ENCODE results near the gene RUNDC3A. TPM values are rescaled to one million over a fixed set of nuclear protein-coding genes. Genes with fewer than 3 reads are reported as not detected.
"Not testable (repeated sequence)": the region's sequence is repeated elsewhere in the genome, so short reads cannot be mapped to it uniquely, and the experiment has no call there.

Gene RUNDC3A
- total RNA-seq, 1 experiment from 2014 or later = 5.2 TPM

DNA sequence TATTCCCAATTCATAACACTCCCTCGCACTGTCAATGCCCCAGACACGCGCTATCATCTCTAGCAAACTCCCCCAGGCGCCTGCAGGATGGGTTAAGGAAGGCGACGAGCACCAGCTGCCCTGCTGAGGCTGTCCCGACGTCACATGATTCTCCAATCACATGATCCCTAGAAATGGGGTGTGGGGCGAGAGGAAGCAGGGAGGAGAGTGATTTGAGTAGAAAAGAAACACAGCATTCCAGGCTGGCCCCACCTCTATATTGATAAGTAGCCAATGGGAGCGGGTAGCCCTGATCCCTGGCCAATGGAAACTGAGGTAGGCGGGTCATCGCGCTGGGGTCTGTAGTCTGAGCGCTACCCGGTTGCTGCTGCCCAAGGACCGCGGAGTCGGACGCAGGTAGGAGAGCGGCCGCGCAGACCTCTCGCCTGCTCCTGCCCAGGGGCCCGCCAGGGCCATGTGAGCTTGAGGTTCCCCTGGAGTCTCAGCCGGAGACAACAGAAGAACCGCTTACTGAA is 36.6 kb downstream of the RUNDC3A start, which contains the start of gene GRN (continued):
- TF ChIP-seq SOX15 (CRISPR knock-in tag; IDR thresholded peaks at IDR 0.05) = no peak

DNA sequence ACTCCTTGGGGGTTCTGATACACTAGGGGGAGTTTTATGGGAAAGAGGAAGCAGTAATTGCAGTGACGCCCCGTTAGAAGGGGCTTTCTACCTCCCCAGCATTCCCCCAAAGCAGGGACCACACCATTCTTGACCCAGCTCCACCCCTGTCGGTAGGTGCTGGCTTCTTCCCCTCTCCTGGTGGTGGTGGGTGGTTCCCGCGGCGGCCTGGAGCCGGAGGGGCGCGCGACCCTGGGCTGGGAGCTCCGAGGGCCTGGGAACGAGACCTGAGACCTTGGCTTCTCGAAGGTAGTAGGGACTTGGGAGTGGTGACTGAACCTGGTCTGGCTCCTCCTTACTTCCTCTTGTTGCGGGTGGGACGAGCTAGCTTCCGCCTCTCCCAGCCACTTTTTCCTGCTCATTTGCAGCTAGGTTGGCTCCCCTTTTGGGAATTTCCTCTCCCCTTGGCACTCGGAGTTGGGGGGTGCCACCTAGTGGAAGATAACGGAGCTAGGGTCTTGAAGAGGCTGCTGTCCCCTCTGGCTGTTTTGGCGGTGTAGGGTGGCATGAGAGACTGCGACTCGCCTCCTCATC is 37.1 kb downstream of the RUNDC3A start:
- H3K27ac Mint-ChIP-seq = peak overlapping the region; percentile 95
- ATAC-seq = peak; percentile 33
- DNase-seq (ENCODE audit: low spot score) = peak; percentile 81
- H3K36me3 Mint-ChIP-seq = no peaks in the 10 kb centered on the region
- peak overlapping the region; percentile 85 for H3K4me3 Mint-ChIP-seq
- H3K27me3 Mint-ChIP-seq (ENCODE audit: low read depth) = peaks cover 20% of the 10 kb centered on the region
- ChIA-PET CTCF (interaction anchor here (0.6 to 3.5 kb wide), 54 partner anchors 8 to 401 kb away, joined by 3 to 78 read pairs (median 5); partner anchors contain the start of genes ASB16, ATXN7L3, FAM171A2 and HDAC5), POLR2A (interaction anchor here (0.8 to 1.4 kb wide), 10 partner anchors 9 to 124 kb away, joined by 3 to 8 read pairs (median 4); partner anchors contain the start of genes RUNDC3A and SLC25A39)
- TF ChIP-seq, protein P1, sequence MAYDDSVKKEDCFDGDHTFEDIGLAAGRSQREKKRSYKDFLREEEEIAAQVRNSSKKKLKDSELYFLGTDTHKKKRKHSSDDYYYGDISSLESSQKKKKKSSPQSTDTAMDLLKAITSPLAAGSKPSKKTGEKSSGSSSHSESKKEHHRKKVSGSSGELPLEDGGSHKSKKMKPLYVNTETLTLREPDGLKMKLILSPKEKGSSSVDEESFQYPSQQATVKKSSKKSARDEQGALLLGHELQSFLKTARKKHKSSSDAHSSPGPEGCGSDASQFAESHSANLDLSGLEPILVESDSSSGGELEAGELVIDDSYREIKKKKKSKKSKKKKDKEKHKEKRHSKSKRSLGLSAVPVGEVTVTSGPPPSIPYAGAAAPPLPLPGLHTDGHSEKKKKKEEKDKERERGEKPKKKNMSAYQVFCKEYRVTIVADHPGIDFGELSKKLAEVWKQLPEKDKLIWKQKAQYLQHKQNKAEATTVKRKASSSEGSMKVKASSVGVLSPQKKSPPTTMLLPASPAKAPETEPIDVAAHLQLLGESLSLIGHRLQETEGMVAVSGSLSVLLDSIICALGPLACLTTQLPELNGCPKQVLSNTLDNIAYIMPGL (CRISPR knock-in tag; IDR thresholded peaks at IDR 0.05) = 0 out of 2 replicates have a peak, but pooled peaks have one; percentile 15
- 0 out of 2 replicates have a peak, but pooled peaks have one; percentile 42 for TF ChIP-seq GABPB1 (CRISPR knock-in tag; IDR thresholded peaks at IDR 0.05)
- no peak for TF ChIP-seq RELA (CRISPR knock-in tag; IDR thresholded peaks at IDR 0.05; ENCODE audit: borderline replicate concordance)
- TF ChIP-seq, protein P2, sequence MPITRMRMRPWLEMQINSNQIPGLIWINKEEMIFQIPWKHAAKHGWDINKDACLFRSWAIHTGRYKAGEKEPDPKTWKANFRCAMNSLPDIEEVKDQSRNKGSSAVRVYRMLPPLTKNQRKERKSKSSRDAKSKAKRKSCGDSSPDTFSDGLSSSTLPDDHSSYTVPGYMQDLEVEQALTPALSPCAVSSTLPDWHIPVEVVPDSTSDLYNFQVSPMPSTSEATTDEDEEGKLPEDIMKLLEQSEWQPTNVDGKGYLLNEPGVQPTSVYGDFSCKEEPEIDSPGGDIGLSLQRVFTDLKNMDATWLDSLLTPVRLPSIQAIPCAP (CRISPR knock-in tag; IDR thresholded peaks at IDR 0.05) = no peak
- TF ChIP-seq ETV6 (CRISPR knock-in tag; IDR thresholded peaks at IDR 0.05) = peak; percentile 99
- TF ChIP-seq, protein P3, sequence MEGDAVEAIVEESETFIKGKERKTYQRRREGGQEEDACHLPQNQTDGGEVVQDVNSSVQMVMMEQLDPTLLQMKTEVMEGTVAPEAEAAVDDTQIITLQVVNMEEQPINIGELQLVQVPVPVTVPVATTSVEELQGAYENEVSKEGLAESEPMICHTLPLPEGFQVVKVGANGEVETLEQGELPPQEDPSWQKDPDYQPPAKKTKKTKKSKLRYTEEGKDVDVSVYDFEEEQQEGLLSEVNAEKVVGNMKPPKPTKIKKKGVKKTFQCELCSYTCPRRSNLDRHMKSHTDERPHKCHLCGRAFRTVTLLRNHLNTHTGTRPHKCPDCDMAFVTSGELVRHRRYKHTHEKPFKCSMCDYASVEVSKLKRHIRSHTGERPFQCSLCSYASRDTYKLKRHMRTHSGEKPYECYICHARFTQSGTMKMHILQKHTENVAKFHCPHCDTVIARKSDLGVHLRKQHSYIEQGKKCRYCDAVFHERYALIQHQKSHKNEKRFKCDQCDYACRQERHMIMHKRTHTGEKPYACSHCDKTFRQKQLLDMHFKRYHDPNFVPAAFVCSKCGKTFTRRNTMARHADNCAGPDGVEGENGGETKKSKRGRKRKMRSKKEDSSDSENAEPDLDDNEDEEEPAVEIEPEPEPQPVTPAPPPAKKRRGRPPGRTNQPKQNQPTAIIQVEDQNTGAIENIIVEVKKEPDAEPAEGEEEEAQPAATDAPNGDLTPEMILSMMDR (IDR thresholded peaks at IDR 0.05) = peak; percentile 38; the same call in 1 of the 2 replicates
- TF ChIP-seq ZNF232 (CRISPR knock-in tag; IDR thresholded peaks at IDR 0.05) = peak; percentile 65; the same call in 1 of the 2 replicates
- TF ChIP-seq, protein P4, sequence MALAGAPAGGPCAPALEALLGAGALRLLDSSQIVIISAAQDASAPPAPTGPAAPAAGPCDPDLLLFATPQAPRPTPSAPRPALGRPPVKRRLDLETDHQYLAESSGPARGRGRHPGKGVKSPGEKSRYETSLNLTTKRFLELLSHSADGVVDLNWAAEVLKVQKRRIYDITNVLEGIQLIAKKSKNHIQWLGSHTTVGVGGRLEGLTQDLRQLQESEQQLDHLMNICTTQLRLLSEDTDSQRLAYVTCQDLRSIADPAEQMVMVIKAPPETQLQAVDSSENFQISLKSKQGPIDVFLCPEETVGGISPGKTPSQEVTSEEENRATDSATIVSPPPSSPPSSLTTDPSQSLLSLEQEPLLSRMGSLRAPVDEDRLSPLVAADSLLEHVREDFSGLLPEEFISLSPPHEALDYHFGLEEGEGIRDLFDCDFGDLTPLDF (CRISPR knock-in tag; IDR thresholded peaks at IDR 0.05) = 0 out of 2 replicates have a peak, but pooled peaks have one; percentile 46
- no peak for TF ChIP-seq FOXP1 (CRISPR knock-in tag; IDR thresholded peaks at IDR 0.05; ENCODE audit: borderline replicate concordance)
- TF ChIP-seq NFE2L1 (CRISPR knock-in tag; IDR thresholded peaks at IDR 0.05) = no peak
- TF ChIP-seq, protein P5, sequence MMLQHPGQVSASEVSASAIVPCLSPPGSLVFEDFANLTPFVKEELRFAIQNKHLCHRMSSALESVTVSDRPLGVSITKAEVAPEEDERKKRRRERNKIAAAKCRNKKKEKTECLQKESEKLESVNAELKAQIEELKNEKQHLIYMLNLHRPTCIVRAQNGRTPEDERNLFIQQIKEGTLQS (CRISPR knock-in tag; conservative IDR thresholded peaks at IDR 0.05) = no peak
- peak; percentile 41; the same call in 1 of the 2 replicates for TF ChIP-seq SP1 (CRISPR knock-in tag; conservative IDR thresholded peaks at IDR 0.05)
- no peak for TF ChIP-seq GRHL2 (CRISPR knock-in tag; IDR thresholded peaks at IDR 0.05; ENCODE audit: insufficient replicate concordance, severe bottlenecking)
- peaks cover 8% of the 10 kb centered on the region for H3K4me1 Mint-ChIP-seq
- H3K9me3 Mint-ChIP-seq = no peaks in the 10 kb centered on the region

DNA sequence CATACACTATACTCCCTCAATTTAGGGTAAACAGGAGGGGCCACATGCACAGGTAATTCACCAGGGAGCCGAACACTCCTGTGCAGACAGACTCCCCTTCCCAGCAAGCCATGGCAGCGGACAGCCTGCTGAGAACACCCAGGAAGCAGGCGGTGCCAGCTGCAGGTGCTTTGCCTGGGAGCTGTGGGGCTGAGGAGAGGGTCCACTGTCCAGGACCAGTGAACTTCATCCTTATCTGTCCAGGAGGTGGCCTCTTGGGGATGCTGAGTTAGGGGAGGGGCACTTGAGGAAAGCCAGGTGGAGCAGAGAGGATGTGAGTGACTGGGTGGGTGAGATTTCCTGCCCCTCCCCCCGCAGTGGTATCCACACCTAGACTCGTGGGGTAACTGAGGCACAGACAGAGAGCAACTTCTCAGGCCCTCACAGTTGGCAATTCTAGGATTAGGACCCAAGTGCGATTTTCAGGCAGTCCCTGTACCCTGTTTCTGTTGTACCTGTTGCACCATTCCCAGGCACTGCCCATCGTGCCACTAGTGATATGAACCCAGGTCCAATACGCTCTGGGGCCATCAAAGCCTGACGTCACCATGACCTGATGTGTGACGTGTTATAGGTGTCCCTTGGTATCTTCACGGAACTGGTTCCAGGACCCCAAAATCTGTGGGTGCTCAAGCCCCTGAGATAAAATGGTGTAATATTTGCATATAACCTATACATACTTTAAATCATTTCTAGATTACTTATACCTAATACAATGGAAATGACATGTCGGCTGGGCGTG is 37.9 kb downstream of the RUNDC3A start:
- DNase-seq (ENCODE audit: low spot score) = no peak
- no peak for ATAC-seq
- Mint-ChIP-seq H3K27ac (no peak overlapping the region), H3K4me3 (peak overlapping the region; percentile 85), H3K4me1 (peaks cover 8% of the 10 kb centered on the region), H3K27me3 (ENCODE audit: low read depth) (peaks cover 20% of the 10 kb centered on the region), H3K9me3 (no peaks in the 10 kb centered on the region), H3K36me3 (no peaks in the 10 kb centered on the region)
- ChIA-PET POLR2A (interaction anchor here (0.8 to 1.4 kb wide), 9 partner anchors 9 to 124 kb away, joined by 3 to 8 read pairs (median 4); partner anchors contain the start of genes RUNDC3A and SLC25A39), CTCF (interaction anchor here (0.6 to 3.5 kb wide), 47 partner anchors 8 to 363 kb away, joined by 3 to 78 read pairs (median 6); partner anchors contain the start of genes ASB16, ATXN7L3, FAM171A2 and HDAC5)
- TF ChIP-seq RELA (CRISPR knock-in tag; IDR thresholded peaks at IDR 0.05; ENCODE audit: borderline replicate concordance) = no peak

DNA sequence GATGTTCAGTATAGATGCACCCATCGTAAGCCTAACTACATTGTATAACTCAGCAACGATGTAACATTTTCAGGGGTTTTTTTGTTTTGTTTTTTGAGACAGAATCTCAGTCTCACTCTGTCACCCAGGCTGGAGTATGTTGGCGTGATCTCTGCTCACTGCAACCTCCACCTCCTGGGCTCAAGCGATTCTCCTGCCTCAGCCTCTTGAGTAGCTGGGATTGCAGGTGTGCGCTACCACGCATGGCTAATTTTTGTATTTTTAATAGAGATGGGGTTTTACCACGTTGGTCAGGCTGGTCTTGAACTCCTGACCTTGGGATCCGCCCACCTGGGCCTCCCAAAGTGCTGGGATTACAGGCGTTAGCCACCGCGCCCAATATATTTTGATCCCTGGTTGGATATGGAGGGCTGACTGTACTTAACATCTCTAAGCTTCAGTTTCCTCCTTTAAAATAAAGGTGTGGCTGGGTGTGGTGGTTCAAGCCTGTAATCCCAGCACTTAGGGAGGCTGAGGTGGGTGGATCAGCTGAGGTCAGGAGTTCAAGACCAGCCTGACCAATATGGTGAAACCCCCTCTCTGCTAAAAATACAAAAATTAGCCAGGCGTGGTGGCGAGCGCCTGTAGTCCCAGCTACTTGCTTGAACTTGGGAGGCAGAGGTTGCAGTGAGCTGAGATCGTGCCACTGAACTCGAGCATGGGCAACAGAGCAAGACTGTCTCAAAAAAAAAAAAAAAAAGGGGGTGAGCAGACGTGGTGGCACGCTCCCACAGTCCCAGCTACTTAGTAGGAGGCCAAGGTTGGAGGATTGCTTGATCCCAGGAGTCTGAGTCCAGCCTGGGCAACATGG is 39.0 kb downstream of the RUNDC3A start:
- DNase-seq (ENCODE audit: low spot score); POLR2A ChIA-PET; H3K4me3 Mint-ChIP-seq; ATAC-seq; H3K9me3 Mint-ChIP-seq; H3K4me1 Mint-ChIP-seq; H3K27ac Mint-ChIP-seq; H3K36me3 Mint-ChIP-seq: not testable (repeated sequence)
- CTCF ChIA-PET = interaction anchor here (1.0 to 1.4 kb wide), 2 partner anchors 16 to 137 kb away, joined by 3 read pairs; partner anchors contain the start of gene FAM171A2
- peaks cover 20% of the 10 kb centered on the region for H3K27me3 Mint-ChIP-seq (ENCODE audit: low read depth)

Measured in WTC11 (cell line).